HCT116 (cell line): ENCODE data around the gene EGFR. TPM values are rescaled to one million over a fixed set of nuclear protein-coding genes. Genes with fewer than 3 reads are reported as not detected.

ENCODE experiments used
- ATAC-seq: fragments of 200-7000 bp; cut with Tn5 transposase; 2 replicates; pipeline ENCODE4 v1.9.1; 2020; ENCODE audit warnings: mild to moderate bottlenecking, moderate library complexity
- BruUV-seq: library from RNA; stranded (reverse); fragments of 400-500 nt; replicated peaks from 2 replicates; lab custom pipeline; 2021; lab: Mats Ljungman, UMichigan
- CTCF ChIA-PET: fragments of 300-600 bp; sonication (Branson Sonifier 250); formaldehyde crosslinking; loops from one replicate; lab custom pipeline; 2021; ENCODE audit warnings: antibody characterized with exemption; lab: Charles Lee
- POLR2A ChIA-PET: fragments of 300-600, 350-600 bp; sonication (Branson Sonifier 250); formaldehyde crosslinking; loops from one replicate; lab custom pipeline; 2021; ENCODE audit warnings: antibody characterized with exemption; lab: Charles Lee
- RAD21 ChIA-PET, 2 experiments: fragments of 300-600 bp; sonication (Branson Sonifier 250); formaldehyde crosslinking; loops; one replicate each; lab custom pipeline; 2023; ENCODE audit warnings: low total read pairs in 2 of 2; ENCODE audit not compliant: uncharacterized antibody in 2 of 2, unreplicated experiment in 2 of 2, low non-redundant PET in 1 of 2; lab: Charles Lee
- DNase-seq: peaks from one replicate; pipeline ENCODE4 v3.0.0-alpha.2; 2010; ENCODE audit warnings: low read depth, low spot score
- H2AFZ ChIP-seq: fragments of 200-600 bp; shearing (Covaris generic), sonication (generic); 2 replicates; pipeline ENCODE4 v1.6.1; 2017; ENCODE audit warnings: low read depth, mixed run types, mixed read lengths, antibody characterized with exemption, low read length; ENCODE audit not compliant: poor library complexity, severe bottlenecking
- H3K27ac ChIP-seq: 2 replicates; pipeline ENCODE4 v1.5.1; 2012; ENCODE audit warnings: low read depth, low read length
- H3K27me3 ChIP-seq: fragments of 200-600 bp; sonication (generic); 2 replicates; pipeline ENCODE4 v1.6.1; 2016; ENCODE audit warnings: mixed run types, low read length, mixed read lengths; ENCODE audit not compliant: insufficient read depth
- H3K36me3 ChIP-seq, 2 experiments: fragments of 200-500 bp in 1 of 2; fragments of 200-600 bp in 1 of 2; sonication (Bioruptor generic) in 1 of 2; sonication (generic) in 1 of 2; 2 replicates each; pipeline versions ENCODE4 v1.5.1 to v1.6.1; 2014 to 2016; ENCODE audit warnings: low read length in 2 of 2, inconsistent platforms in 1 of 2, mixed read lengths in 1 of 2, mixed run types in 1 of 2; ENCODE audit not compliant: insufficient read depth in 2 of 2, control insufficient read depth in 1 of 2
- H3K4me1 ChIP-seq, 2 experiments: fragments of 200-600 bp in 1 of 2; sonication (generic) in 1 of 2; 2 replicates each; pipeline versions ENCODE4 v1.5.1 to v1.6.1; 2012 to 2017; ENCODE audit warnings: low read length in 2 of 2, inconsistent platforms in 1 of 2, mild to moderate bottlenecking in 1 of 2, mixed read lengths in 1 of 2, mixed run types in 1 of 2, moderate library complexity in 1 of 2; ENCODE audit not compliant: insufficient read depth in 2 of 2, control insufficient read depth in 1 of 2
- H3K4me2 ChIP-seq: fragments of 200-600 bp; sonication (generic); 2 replicates; pipeline ENCODE4 v1.6.1; 2017; ENCODE audit warnings: mixed run types, low read length, mixed read lengths
- H3K4me3 ChIP-seq, 2 experiments: fragments of 200-600 bp in 1 of 2; sonication (generic) in 1 of 2; replicated peaks in 1 of 2; 2 replicates each; pipeline ENCODE4 v1.5.1; 2011 to 2016; ENCODE audit warnings: low read length in 2 of 2, control low read depth in 1 of 2, low read depth in 1 of 2, mild to moderate bottlenecking in 1 of 2, mixed read lengths in 1 of 2, mixed run types in 1 of 2
- H3K79me2 ChIP-seq: fragments of 200-600 bp; sonication (generic); 2 replicates; pipeline ENCODE4 v1.6.1; 2017; ENCODE audit warnings: mild to moderate bottlenecking, mixed run types, low read length, moderate library complexity, mixed read lengths; ENCODE audit not compliant: insufficient read depth
- H3K9ac ChIP-seq: fragments of 200-600 bp; sonication (generic); 2 replicates; pipeline ENCODE4 v1.6.1; 2016; ENCODE audit warnings: low read length, mixed read lengths
- H3K9me2 ChIP-seq: fragments of 200-600 bp; sonication (generic), shearing (Covaris generic); 2 replicates; pipeline ENCODE4 v1.6.1; 2017; ENCODE audit warnings: mixed run types, mild to moderate bottlenecking, moderate library complexity; ENCODE audit not compliant: insufficient read depth
- H3K9me3 ChIP-seq, 2 experiments: fragments of 200-500 bp in 1 of 2; fragments of 200-600 bp in 1 of 2; sonication (Bioruptor generic) in 1 of 2; sonication (generic) in 1 of 2; 2 replicates each; pipeline ENCODE4 v1.6.1; 2014 to 2017; ENCODE audit warnings: low read length in 2 of 2, mixed read lengths in 2 of 2, inconsistent platforms in 1 of 2, low read depth in 1 of 2, mild to moderate bottlenecking in 1 of 2, mixed run types in 1 of 2, moderate library complexity in 1 of 2; ENCODE audit not compliant: control insufficient read depth in 1 of 2, insufficient read depth in 1 of 2
- H4K20me1 ChIP-seq: fragments of 200-600 bp; sonication (generic), shearing (Covaris generic); 2 replicates; pipeline ENCODE4 v1.6.1; 2017; ENCODE audit warnings: mixed run types, mild to moderate bottlenecking, moderate library complexity; ENCODE audit not compliant: insufficient read depth
- CBX3 ChIP-seq: IDR thresholded peaks from 2 replicates; pipeline ENCODE4 v1.6.1; 2012; ENCODE audit warnings: low read depth
- CEBPB ChIP-seq: IDR thresholded peaks from 2 replicates; pipeline ENCODE4 v1.6.1; 2012; ENCODE audit warnings: low read depth
- EGR1 ChIP-seq: IDR thresholded peaks from 2 replicates; pipeline ENCODE4 v1.6.1; 2012; ENCODE audit warnings: low read depth
- TCF7L2 ChIP-seq: IDR thresholded peaks from 2 replicates; pipeline ENCODE4 v1.7.0; 2011; ENCODE audit warnings: borderline replicate concordance, inconsistent platforms; ENCODE audit not compliant: insufficient read depth, insufficient read length; ENCODE audit errors: extremely low read depth
- intact Hi-C: fragments of 100-400 bp; cut with micrococcal nuclease; formaldehyde crosslinking; loops from 2 replicates; pipeline ENCODE4 v1.10.0; 2022
- total RNA-seq: library from RNA; stranded (reverse); gene quantifications from one replicate; pipeline ENCODE4 v1.2.1, GENCODE V29; 2021; ENCODE audit not compliant: unreplicated experiment
- TF ChIP-seq, protein P1 (sequence below): IDR thresholded peaks from 2 replicates; pipeline ENCODE4 v1.6.1; 2011; ENCODE audit warnings: mild to moderate bottlenecking, low read length, moderate library complexity; ENCODE audit not compliant: insufficient replicate concordance; ENCODE audit errors: extremely low read depth
- TF ChIP-seq, protein P2 (sequence below), 3 experiments: fragments of 200-600 bp in 1 of 3; sonication (generic) in 1 of 3; IDR thresholded peaks in 2 of 3; conservative IDR thresholded peaks in 1 of 3; 2 replicates each; pipeline ENCODE4 v1.5.1; 2012 to 2017; ENCODE audit warnings: low read depth in 2 of 3, low read length in 2 of 3, antibody characterized with exemption in 1 of 3, borderline replicate concordance in 1 of 3, control low read depth in 1 of 3, mild to moderate bottlenecking in 1 of 3, mixed read lengths in 1 of 3, mixed run types in 1 of 3, moderate library complexity in 1 of 3; ENCODE audit not compliant: insufficient read depth in 1 of 3

EGFR gene
- total RNA-seq, 1 experiment from 2014 or later, result 71.5 TPM

- TF ChIP-seq, protein P1, sequence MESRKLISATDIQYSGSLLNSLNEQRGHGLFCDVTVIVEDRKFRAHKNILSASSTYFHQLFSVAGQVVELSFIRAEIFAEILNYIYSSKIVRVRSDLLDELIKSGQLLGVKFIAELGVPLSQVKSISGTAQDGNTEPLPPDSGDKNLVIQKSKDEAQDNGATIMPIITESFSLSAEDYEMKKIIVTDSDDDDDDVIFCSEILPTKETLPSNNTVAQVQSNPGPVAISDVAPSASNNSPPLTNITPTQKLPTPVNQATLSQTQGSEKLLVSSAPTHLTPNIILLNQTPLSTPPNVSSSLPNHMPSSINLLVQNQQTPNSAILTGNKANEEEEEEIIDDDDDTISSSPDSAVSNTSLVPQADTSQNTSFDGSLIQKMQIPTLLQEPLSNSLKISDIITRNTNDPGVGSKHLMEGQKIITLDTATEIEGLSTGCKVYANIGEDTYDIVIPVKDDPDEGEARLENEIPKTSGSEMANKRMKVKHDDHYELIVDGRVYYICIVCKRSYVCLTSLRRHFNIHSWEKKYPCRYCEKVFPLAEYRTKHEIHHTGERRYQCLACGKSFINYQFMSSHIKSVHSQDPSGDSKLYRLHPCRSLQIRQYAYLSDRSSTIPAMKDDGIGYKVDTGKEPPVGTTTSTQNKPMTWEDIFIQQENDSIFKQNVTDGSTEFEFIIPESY, result no peak
- TF ChIP-seq CBX3 (no peak), TCF7L2 (no peak), CEBPB (no peak)
- TF ChIP-seq, protein P2, sequence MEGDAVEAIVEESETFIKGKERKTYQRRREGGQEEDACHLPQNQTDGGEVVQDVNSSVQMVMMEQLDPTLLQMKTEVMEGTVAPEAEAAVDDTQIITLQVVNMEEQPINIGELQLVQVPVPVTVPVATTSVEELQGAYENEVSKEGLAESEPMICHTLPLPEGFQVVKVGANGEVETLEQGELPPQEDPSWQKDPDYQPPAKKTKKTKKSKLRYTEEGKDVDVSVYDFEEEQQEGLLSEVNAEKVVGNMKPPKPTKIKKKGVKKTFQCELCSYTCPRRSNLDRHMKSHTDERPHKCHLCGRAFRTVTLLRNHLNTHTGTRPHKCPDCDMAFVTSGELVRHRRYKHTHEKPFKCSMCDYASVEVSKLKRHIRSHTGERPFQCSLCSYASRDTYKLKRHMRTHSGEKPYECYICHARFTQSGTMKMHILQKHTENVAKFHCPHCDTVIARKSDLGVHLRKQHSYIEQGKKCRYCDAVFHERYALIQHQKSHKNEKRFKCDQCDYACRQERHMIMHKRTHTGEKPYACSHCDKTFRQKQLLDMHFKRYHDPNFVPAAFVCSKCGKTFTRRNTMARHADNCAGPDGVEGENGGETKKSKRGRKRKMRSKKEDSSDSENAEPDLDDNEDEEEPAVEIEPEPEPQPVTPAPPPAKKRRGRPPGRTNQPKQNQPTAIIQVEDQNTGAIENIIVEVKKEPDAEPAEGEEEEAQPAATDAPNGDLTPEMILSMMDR (IDR thresholded peaks at IDR 0.05 in 2 of 3, conservative IDR thresholded peaks at IDR 0.05 in 1 of 3; ENCODE audit: borderline replicate concordance in 1 of 3, insufficient read depth in 1 of 3, low read depth in 2 of 3, low read length in 2 of 3), result no peak
- TF ChIP-seq, all 23 proteins: peak for 0
Measured at GRCh38 chr7:55017841-55018240, 976 bp upstream of the EGFR start (continued).

- Histone ChIP-seq H3K27ac (peak overlapping the region; percentile 88), H2AFZ (no peak overlapping the region), H3K27me3 (no peaks in the 10 kb centered on the region), H3K9me2 (no peaks in the 10 kb centered on the region)
- DNase-seq, result no peak
- ATAC-seq, result peak; percentile 33
- RAD21 ChIA-PET, result interaction anchor here in 1 of 2 experiments (1.0 kb wide), 1 partner anchor 236 kb away, joined by 3 read pairs; no protein-coding TSS in a partner anchor
- no TSS peak for BruUV-seq
- TF ChIP-seq EGR1, result no peak
- TF ChIP-seq TCF7L2, result no peak
- TF ChIP-seq, all 23 proteins: peak for 0
- Histone ChIP-seq H3K9me3 (no peaks in the 10 kb centered on the region), H4K20me1 (0 out of 2 replicates have a peak, but pooled peaks cover 4% of the 10 kb centered on the region), H3K4me2 (peak overlapping the region; percentile 89), H3K9ac (peak overlapping the region; percentile 85), H3K4me3 (peak overlapping the region; percentile 58 to 76), H3K4me1 (peaks cover 12 to 17% of the 10 kb centered on the region in 2 experiments), H3K79me2 (peaks cover 50% of the 10 kb centered on the region), H3K36me3 (peaks cover 0 to 1% of the 10 kb centered on the region in 2 experiments; a peak in 1 of 4 replicates)
- intact Hi-C loops, result loop anchor here (10.0 kb wide), 1 partner anchor 236 kb away; no protein-coding TSS in a partner anchor
- CTCF ChIA-PET, result interaction anchor here (0.8 to 0.9 kb wide), 2 partner anchors 180 to 236 kb away, joined by 3 read pairs; no protein-coding TSS in a partner anchor
- POLR2A ChIA-PET, result interaction anchor here (0.7 kb wide), 1 partner anchor 11 kb away, joined by 3 read pairs; no protein-coding TSS in a partner anchor
Measured at GRCh38 chr7:55019191-55019690, 424 bp downstream of the EGFR start.
